CD4-positive, alpha-beta T cell treated with Interleukin-12 subunit alpha and Interleukin-12 subunit beta, for 1 hour (primary cell): Measurements from ENCODE around the gene TALDO1.

Experiments
- DNase-seq: peaks from one replicate; pipeline ENCODE4 v3.0.0-alpha.2; 2020

Gene TALDO1

GRCh38 chr11:747158-748006 lies at the start of gene TALDO1:
Gene TALDO1 (plus strand): TSS chr11:747464. CDS start chr11:747482, 18 bp downstream.
- peak; percentile 88 for DNase-seq

- no peak for DNase-seq
Measured at GRCh38 chr11:697811-698311, 49.4 kb upstream of the TALDO1 start.

GRCh38 chr11:698493-699115 lies 48.7 kb upstream of the TALDO1 start:
- no peak for DNase-seq

DNA sequence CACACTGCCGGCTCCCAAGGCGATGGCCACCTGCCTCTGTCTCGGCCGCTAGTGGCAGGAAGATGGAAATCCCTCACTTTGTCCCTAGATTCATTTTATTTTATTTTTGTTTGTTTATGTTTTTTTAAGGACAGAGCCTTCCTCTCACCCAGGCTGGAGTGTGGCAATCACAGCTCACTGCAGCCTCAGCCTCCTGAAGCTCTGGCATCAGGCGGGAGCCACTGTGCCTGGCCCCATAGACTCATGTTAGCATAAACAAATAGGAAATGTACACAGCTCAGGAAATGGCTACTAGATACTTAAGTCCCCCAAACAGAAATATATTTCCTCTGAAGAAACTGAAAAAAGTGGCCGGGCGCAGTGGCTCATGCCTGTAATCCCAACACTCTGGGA lies 48.2 kb upstream of the TALDO1 start:
- DNase-seq = no peak

- no peak for DNase-seq
Measured at GRCh38 chr11:699753-700152, 47.5 kb upstream of the TALDO1 start.

DNA sequence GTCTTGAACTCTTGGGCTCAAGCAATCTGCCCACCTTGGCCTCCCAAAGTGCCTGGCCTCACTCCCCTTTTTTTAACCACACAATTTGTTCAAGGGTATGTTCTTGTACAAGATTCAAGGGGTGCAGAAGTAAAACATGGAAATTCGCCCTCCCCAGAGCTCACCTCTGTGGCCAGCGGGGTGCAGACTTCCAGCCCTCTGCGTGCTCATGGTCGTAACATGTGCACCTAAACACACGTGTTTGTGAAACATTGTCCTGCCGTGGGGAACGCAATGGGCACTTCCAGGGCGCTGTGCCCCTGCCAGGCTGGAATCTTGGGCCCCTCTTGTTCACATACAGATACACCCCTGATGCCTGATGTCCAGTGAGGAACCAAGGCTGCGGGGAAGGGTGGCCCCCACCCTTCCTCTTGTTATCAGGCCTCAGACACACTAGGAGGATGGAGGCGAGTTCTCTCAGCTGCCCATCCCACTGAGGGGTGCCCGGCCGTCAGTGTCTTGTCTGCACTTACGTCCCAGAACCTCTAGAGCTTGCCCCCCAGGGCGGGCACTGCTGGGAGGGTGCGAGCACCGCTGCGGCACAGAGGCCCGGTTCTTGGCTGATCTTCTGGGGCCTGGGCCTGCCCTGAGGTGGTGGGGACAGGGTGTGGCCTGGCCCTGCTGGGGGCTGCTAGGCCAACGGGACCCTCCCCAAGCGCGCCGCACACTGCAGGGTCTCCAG lies 45.4 kb upstream of the TALDO1 start:
- no peak for DNase-seq

DNA sequence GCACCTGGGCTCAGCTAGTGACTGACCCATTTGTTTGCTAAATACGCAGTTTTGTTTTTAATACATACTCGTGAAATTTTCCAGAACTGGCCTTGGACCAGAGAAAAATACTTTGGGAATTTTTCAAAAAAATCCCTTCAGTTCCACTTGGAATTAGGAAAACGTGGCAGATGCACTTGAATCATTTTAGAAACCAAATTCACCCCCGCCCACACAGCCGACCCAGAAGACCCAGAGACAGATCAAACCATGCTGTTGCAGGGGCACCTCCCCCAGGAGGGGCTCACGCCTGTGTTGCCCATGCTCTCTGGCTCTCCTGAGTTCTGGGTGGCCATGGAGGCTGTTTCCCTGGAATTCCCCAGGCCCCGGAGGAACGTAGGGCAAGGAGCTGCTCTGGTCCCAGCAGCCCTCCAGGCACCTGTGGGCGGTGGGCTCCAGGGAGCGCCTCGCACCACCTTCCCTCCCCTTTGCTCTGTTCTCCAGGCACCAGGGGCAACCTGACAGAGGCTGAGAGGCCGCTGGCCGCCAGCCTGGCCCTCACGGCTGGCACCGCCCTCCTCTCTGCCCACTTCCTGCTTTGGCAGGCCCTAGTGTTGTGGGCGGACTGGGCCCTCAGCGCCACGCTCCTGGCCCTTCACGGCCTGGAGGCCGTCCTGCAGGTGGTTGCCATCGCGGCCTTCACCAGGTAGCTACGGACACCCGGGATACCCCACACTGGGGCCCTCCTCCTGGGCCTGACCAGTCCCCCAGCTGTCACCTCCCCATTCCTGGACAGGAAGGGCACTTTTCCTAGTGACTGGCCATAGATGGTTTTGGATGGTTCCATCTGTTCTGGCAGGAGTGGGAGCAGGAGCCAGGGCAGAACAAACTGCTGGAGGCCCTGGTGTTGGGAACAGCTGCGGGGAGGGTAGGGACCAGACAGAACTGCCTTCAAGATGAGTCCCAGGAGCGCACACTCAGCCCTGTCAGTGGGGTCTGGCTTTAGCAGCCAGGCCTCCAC lies 44.5 kb upstream of the TALDO1 start:
- no peak for DNase-seq

DNA sequence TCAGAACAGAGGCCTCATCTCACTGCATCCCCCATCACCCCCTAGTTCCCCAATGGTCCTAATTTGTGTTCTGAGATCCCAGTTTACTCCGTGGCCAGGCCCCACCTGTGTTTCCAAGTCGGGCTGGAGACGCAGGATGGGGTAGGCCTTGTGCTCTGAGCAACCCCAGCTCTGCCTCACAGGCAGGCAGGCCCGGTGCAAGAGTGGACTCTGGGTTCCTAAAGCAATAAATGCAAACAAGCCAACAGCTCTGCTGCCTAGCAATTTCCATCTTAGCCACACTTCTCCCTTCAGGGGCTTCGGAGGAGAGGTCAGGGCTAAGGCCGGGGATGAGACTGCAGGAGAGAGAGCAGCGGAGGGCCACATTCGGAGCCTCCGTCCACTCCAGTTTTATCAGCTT lies 43.8 kb upstream of the TALDO1 start:
- DNase-seq = no peak

DNA sequence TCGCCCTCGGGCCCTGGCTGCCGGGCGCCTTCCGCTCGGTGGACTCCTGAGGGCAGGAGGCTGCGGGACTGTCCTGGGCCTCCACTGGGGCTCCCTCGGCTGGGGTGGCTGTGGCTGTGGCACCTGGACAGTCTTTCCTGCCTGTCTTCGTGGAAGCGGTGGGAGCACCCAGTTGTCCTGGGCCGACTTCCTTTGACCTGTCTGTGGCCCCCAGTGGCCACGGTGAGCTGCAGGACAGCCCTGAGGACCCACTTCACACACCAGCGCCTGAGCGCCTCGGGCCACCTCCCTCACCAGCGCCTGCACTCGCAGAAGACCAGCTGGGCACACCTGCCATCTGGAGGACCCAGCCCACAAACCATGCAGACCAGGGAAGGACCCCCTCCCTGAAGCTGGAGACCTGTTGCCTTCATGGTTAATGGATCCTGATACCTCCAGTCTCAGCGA lies 43.0 kb upstream of the TALDO1 start:
- no peak for DNase-seq

GRCh38 chr11:704781-705645 lies 42.3 kb upstream of the TALDO1 start:
- no peak for DNase-seq

GRCh38 chr11:705646-706438 lies 41.4 kb upstream of the TALDO1 start, which contains the start of gene EPS8L2:
Gene EPS8L2 (plus strand): TSS chr11:706231. CDS start chr11:709408, 3,177 bp downstream.
- DNase-seq = no peak

- DNase-seq = no peak
Measured at GRCh38 chr11:706439-706956, 40.8 kb upstream of the TALDO1 start.

DNA sequence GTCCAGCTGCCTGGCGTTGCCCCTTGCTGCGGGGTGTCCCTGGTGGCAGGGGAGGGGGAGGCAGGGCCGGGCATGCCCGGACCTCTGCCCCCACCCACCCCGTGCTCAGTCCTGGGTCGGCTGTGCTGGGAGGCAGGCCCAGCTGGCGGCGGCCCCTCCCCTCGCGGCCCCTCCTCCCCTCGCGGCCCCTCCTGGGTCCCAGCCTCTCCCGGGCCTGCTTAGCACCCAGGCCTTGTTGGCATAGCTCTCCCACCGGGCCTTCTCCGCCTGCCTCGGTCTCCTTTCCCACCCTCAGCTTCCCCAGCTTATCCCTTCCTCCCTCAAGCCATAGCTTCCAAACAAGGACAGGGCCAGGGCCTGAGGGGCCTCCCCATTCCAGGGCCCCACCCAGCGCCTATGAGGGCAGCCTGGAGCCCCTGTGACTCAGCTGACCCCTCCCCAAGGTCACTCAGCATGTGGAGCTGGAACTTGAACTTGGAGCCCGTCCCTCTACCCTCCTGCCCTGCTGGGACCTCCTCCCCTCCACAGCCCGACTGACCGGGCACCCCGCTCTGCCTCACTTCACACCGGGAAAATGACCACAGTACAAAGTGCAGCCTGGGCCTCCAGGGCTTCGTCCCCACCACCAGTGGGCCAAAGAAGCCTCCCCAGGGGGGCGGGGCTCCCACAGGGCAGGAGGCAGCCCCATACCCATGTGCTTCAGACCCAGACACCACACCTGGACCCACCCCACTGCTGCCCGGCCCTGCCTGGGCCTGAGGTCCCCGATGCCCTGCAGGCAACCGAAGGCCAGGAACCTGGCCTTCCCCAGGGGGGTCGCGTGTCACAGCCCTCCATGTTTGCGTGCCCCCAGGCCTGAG lies 40.1 kb upstream of the TALDO1 start:
- no peak for DNase-seq

- no peak for DNase-seq
Measured at GRCh38 chr11:707817-708420, 39.3 kb upstream of the TALDO1 start.

DNA sequence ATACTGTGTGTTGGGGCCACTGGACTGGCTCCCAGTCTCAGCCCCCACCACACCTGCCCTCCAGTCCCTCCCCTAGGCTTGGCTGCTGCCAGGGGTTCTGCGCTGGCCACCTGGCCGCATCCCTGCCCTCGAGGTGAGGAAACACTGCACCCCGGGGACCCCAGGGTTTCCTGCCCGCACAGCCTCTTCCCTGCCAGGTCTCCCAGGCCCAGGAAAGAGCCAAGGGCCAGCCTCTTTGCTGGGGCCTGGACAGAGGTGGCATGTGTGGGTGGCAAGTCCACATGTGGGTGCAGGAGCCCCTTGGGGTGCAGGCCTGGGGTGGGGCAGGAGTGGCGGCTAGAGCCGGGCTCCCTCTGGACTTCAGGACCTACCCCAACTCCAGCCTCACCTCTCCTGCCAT lies 38.8 kb upstream of the TALDO1 start:
- DNase-seq = no peak

DNA sequence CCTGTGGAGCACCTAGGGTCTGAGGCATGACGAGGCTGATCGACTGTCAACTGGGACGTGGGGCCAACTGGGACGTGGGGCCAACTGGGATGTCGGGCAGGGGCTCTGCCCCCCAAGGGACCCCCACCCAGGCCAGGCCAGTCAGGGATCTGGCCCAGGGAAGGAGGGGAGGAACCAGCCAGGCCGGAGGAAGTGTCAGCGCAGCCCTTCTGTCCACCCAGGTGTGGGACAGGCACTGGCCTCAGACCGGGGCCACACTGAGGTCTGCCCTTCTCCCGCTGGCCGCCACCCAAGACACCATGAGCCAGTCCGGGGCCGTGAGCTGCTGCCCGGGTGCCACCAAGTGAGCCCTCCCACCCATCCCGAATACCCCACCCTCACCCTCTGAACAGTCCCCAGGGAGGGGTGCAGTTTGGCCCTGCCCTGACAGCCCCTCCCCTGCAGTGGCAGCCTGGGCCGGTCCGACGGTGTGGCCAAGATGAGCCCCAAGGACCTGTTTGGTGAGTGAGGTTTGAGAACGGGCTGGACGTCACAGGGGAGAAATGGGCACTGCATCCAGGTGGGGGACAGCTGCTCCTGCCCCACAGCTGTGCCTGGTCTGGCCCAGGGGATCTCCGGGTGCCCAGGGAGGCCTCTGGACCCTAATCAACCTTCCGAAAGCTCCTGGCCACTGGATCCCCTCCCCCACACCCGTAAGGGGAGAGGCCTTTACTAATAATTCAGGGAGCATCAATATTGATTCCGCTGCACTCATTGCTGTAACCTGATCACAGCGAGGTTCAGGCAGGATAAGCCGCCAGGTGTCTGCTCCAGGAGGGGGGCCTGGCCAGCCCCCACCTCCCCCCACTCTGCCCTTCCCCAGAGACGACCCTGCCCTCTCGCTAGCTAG lies 37.9 kb upstream of the TALDO1 start:
- no peak for DNase-seq

DNA sequence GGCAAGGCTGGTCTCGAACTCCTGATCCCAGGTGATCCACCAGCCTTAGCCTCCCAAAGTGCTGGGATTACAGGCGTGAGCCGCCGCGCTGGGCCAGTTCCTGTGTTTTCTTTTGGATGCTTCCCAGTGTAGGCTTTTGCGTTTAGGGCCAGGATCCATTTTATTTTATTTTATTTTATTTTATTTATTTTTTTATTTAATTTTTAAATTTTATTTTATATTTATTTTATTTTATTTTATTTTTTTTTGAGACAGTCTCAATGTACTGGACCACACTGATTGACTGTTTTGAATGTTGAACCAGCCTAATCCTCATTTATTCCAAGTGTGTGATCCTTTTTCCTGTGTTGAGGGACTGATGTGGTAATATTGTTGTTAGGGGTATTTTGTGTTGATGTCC lies 32.8 kb upstream of the TALDO1 start:
- no peak for DNase-seq
